Measurements from ENCODE around the gene ANKRD11.
"Not testable (repeated sequence)": the region's sequence is repeated elsewhere in the genome, so short reads cannot be mapped to it uniquely, and the experiment has no call there.

ANKRD11 gene

GRCh38 chr16:89409161-89409711 lies 81.1 kb downstream of the ANKRD11 start:
- in situ Hi-C loops (cut with MboI; ENCODE audit: low sequenced_read_pairs) = no loop called here

- in situ Hi-C loops (cut with MboI; ENCODE audit: low sequenced_read_pairs) = no loop called here
Observed at GRCh38 chr16:89408315-89408714, 82.0 kb downstream of the ANKRD11 start.

- in situ Hi-C loops (cut with MboI; ENCODE audit: low sequenced_read_pairs) = no loop called here
Observed at GRCh38 chr16:89407925-89408300, 82.4 kb downstream of the ANKRD11 start.

GRCh38 chr16:89407282-89407924 lies 83.0 kb downstream of the ANKRD11 start:
- in situ Hi-C loops (cut with MboI; ENCODE audit: low sequenced_read_pairs) = no loop called here

GRCh38 chr16:89406277-89406888 lies 84.0 kb downstream of the ANKRD11 start:
- in situ Hi-C loops (cut with MboI; ENCODE audit: low sequenced_read_pairs) = no loop called here

GRCh38 chr16:89404561-89404960 lies 85.8 kb downstream of the ANKRD11 start:
- in situ Hi-C loops (cut with MboI; ENCODE audit: low sequenced_read_pairs) = no loop called here

- in situ Hi-C loops (cut with MboI; ENCODE audit: low sequenced_read_pairs) = no loop called here
Observed at GRCh38 chr16:89402962-89403361, 87.4 kb downstream of the ANKRD11 start.

GRCh38 chr16:89401641-89402445 lies 88.5 kb downstream of the ANKRD11 start:
- in situ Hi-C loops (cut with MboI; ENCODE audit: low sequenced_read_pairs) = no loop called here

- in situ Hi-C loops (cut with MboI; ENCODE audit: low sequenced_read_pairs) = no loop called here
Observed at GRCh38 chr16:89401205-89401604, 89.2 kb downstream of the ANKRD11 start.

GRCh38 chr16:89400740-89401139 lies 89.6 kb downstream of the ANKRD11 start:
- in situ Hi-C loops (cut with MboI; ENCODE audit: low sequenced_read_pairs) = no loop called here

GRCh38 chr16:89398924-89399323 lies 91.4 kb downstream of the ANKRD11 start:
- in situ Hi-C loops (cut with MboI; ENCODE audit: low sequenced_read_pairs) = no loop called here

- in situ Hi-C loops (cut with MboI; ENCODE audit: low sequenced_read_pairs) = no loop called here
Observed at GRCh38 chr16:89397331-89397861, 93.0 kb downstream of the ANKRD11 start.

GRCh38 chr16:89396156-89396555 lies 94.2 kb downstream of the ANKRD11 start:
- in situ Hi-C loops (cut with MboI; ENCODE audit: low sequenced_read_pairs) = no loop called here

- in situ Hi-C loops (cut with MboI; ENCODE audit: low sequenced_read_pairs) = no loop called here
Observed at GRCh38 chr16:89395150-89396142, 94.9 kb downstream of the ANKRD11 start.

- in situ Hi-C loops (cut with MboI; ENCODE audit: low sequenced_read_pairs) = no loop called here
Observed at GRCh38 chr16:89393738-89394406, 96.5 kb downstream of the ANKRD11 start.

GRCh38 chr16:89392881-89393737 lies 97.3 kb downstream of the ANKRD11 start:
- in situ Hi-C loops (cut with MboI; ENCODE audit: low sequenced_read_pairs) = no loop called here

GRCh38 chr16:89390224-89390583 lies 100.2 kb downstream of the ANKRD11 start:
- in situ Hi-C loops (cut with MboI; ENCODE audit: low sequenced_read_pairs) = not testable (repeated sequence)

GRCh38 chr16:89389504-89390223 lies 100.7 kb downstream of the ANKRD11 start:
- in situ Hi-C loops (cut with MboI; ENCODE audit: low sequenced_read_pairs) = not testable (repeated sequence)

Measured in HL-60/S4 treated with phorbol 12-myristate 13-acetate at 8.2 ng/mL for 4 days and 3 days (cell line).